ENCODE data around the gene GFRA3. TPM values are rescaled to one million over a fixed set of nuclear protein-coding genes. Genes with fewer than 3 reads are reported as not detected.
"Not testable (repeated sequence)": the region's sequence is repeated elsewhere in the genome, so short reads cannot be mapped to it uniquely, and the experiment has no call there.

The GFRA3 gene
- total RNA-seq, 4 donors from 2014 or later: 0.30 to 1.2 TPM; not detected in 2

GRCh38 chr5:138264183-138264582, 10.2 kb downstream of the GFRA3 start:
- Histone ChIP-seq H3K4me1 (no peaks in the 10 kb centered on the region), H3K9me3 (no peaks in the 10 kb centered on the region), H3K27ac (no peak overlapping the region), H3K27me3 (no peaks in the 10 kb centered on the region), H3K36me3 (no peaks in the 10 kb centered on the region), H3K4me3 (no peak overlapping the region)
- no peak for DNase-seq
- TF ChIP-seq CTCF (IDR thresholded peaks at IDR 0.05) (no peak), POLR2A (IDR thresholded peaks at IDR 0.05) (no peak)
- intact Hi-C loops (cut with DNase I; ENCODE audit: low total_unique reads): no loop called here

- intact Hi-C loops (cut with DNase I; ENCODE audit: low total_unique reads): no loop called here
- Histone ChIP-seq H3K4me3 (no peak overlapping the region), H3K27ac (no peak overlapping the region), H3K4me1 (no peaks in the 10 kb centered on the region), H3K27me3 (no peaks in the 10 kb centered on the region), H3K36me3 (no peaks in the 10 kb centered on the region), H3K9me3 (no peaks in the 10 kb centered on the region)
- no peak for TF ChIP-seq CTCF (IDR thresholded peaks at IDR 0.05)
- no peak for TF ChIP-seq POLR2A (IDR thresholded peaks at IDR 0.05)
- no peak for DNase-seq
Measured at GRCh38 chr5:138263581-138263980, 10.8 kb downstream of the GFRA3 start.

- DNase-seq: no peak
- TF ChIP-seq CTCF (IDR thresholded peaks at IDR 0.05): no peak
- no peak for TF ChIP-seq POLR2A (IDR thresholded peaks at IDR 0.05)
- H3K27ac ChIP-seq: no peak overlapping the region
Measured at GRCh38 chr5:138258704-138259292, 15.6 kb downstream of the GFRA3 start.

GRCh38 chr5:138257583-138257982, 16.8 kb downstream of the GFRA3 start:
- no peak for DNase-seq
- Histone ChIP-seq H3K27me3 (no peaks in the 10 kb centered on the region), H3K4me1 (no peaks in the 10 kb centered on the region), H3K4me3 (no peak overlapping the region), H3K27ac (no peak overlapping the region), H3K36me3 (no peaks in the 10 kb centered on the region), H3K9me3 (no peaks in the 10 kb centered on the region)
- intact Hi-C loops (cut with DNase I; ENCODE audit: low total_unique reads): no loop called here
- no peak for TF ChIP-seq CTCF (IDR thresholded peaks at IDR 0.05)
- TF ChIP-seq POLR2A (IDR thresholded peaks at IDR 0.05): no peak

More at GRCh38 chr5:138258704-138259292, 15.6 kb downstream of the GFRA3 start:
- no peaks in the 10 kb centered on the region for H3K4me1 ChIP-seq
- intact Hi-C loops (cut with DNase I; ENCODE audit: low total_unique reads): no loop called here
- no peaks in the 10 kb centered on the region for H3K27me3 ChIP-seq
- H3K36me3 ChIP-seq: no peaks in the 10 kb centered on the region
- H3K9me3 ChIP-seq: no peaks in the 10 kb centered on the region
- H3K4me3 ChIP-seq: no peak overlapping the region

GRCh38 chr5:138252944-138253343, 21.5 kb downstream of the GFRA3 start:
- Histone ChIP-seq H3K36me3 (no peaks in the 10 kb centered on the region), H3K4me1 (no peaks in the 10 kb centered on the region), H3K27ac (no peak overlapping the region), H3K4me3 (no peak overlapping the region), H3K27me3 (no peaks in the 10 kb centered on the region), H3K9me3 (no peaks in the 10 kb centered on the region)
- intact Hi-C loops (cut with DNase I; ENCODE audit: low total_unique reads): no loop called here
- TF ChIP-seq POLR2A (IDR thresholded peaks at IDR 0.05) (no peak), CTCF (IDR thresholded peaks at IDR 0.05) (no peak)
- no peak for DNase-seq

GRCh38 chr5:138247800-138248199, 26.6 kb downstream of the GFRA3 start:
- H3K4me3 ChIP-seq; H3K4me1 ChIP-seq; H3K9me3 ChIP-seq; intact Hi-C loops (cut with DNase I; ENCODE audit: low total_unique reads); DNase-seq; H3K27me3 ChIP-seq; H3K27ac ChIP-seq; H3K36me3 ChIP-seq: not testable (repeated sequence)

Data from uterus (tissue), 4 donors.